Colonic mucosa (tissue), 4 donors: Measurements from ENCODE around the gene TUBA4A. TPM values are rescaled to one million over a fixed set of nuclear protein-coding genes. Genes with fewer than 3 reads are reported as not detected.
A peak's percentile ranks its signal among the peaks of the same experiment; 100 is the strongest.
"Not testable (repeated sequence)": the region's sequence is repeated elsewhere in the genome, so short reads cannot be mapped to it uniquely, and the experiment has no call there.

Source experiments
- DNase-seq: peaks from one replicate; pipeline ENCODE4 v3.0.0-alpha.2; 2020
- H3K27ac ChIP-seq: fragments of 200-600 bp; one replicate; pipeline ENCODE4 v1.8.0; 2021
- H3K27me3 ChIP-seq: fragments of 200-600 bp; one replicate; pipeline ENCODE4 v1.8.0; 2021
- H3K36me3 ChIP-seq: fragments of 200-600 bp; one replicate; pipeline ENCODE4 v1.8.0; 2021
- H3K4me1 ChIP-seq: fragments of 200-600 bp; one replicate; pipeline ENCODE4 v1.8.0; 2021; ENCODE audit warnings: mild to moderate bottlenecking
- H3K4me3 ChIP-seq: fragments of 200-600 bp; one replicate; pipeline ENCODE4 v1.8.0; 2021
- H3K9ac ChIP-seq, 2 donors: one replicate each; pipeline ENCODE4 v1.7.0; 2013; ENCODE audit warnings: control low read depth in 2 of 2, low read depth in 2 of 2, low read length in 2 of 2
- H3K9me3 ChIP-seq: fragments of 200-600 bp; one replicate; pipeline ENCODE4 v1.8.0; 2021
- CTCF ChIP-seq: fragments of 200-600 bp; IDR thresholded peaks from one replicate; pipeline ENCODE4 v1.8.0; 2022; ENCODE audit warnings: antibody characterized with exemption, mild to moderate bottlenecking
- intact Hi-C: fragments of 100-400 bp; cut with DNase I; formaldehyde crosslinking; loops from one replicate; pipeline ENCODE4 v1.14.1; 2022
- total RNA-seq, 2 donors: library from RNA; stranded (reverse); fragmentation: NEBNext Ultra II Directional in 1 of 2; extraction: Animal tissue kit (Norgen Biotek cat#: 25700) in 1 of 2; gene quantifications; one replicate each; pipeline ENCODE4 v1.2.1, GENCODE V29; 2021
- donor health status: healthy.
- donor health status: DM: no; HTN: no; CAD: no.
- donor health status: DM: no; HTN: no; CAD: no.

The TUBA4A gene
- total RNA-seq, 2 donors from 2014 or later = 68.4 to 149 TPM

- no peak for TF ChIP-seq CTCF
Observed at GRCh38 chr2:219207134-219207883, 46.4 kb downstream of the TUBA4A start.

GRCh38 chr2:219206328-219207133, 47.2 kb downstream of the TUBA4A start, which contains the start of gene ZFAND2B:
TSS of gene ZFAND2B (plus strand) at chr2:219206782. CDS start at chr2:219206988, 206 bp downstream.
- Histone ChIP-seq H3K36me3 (no peaks in the 10 kb centered on the region), H3K4me3 (peak within 1 kb of the TSS; percentile 57), H3K9me3 (no peaks in the 10 kb centered on the region), H3K27ac (peak within 1 kb of the TSS; percentile 92), H3K27me3 (no peaks in the 10 kb centered on the region), H3K4me1 (no peaks in the 10 kb centered on the region), H3K9ac (peak within 1 kb of the TSS; percentile 86 to 92)
- intact Hi-C loops = loop anchor here (2.0 kb wide), 1 partner anchor 28 kb away; the partner anchor contains the start of gene RETREG2
- peak; percentile 97 for DNase-seq
- no peak for TF ChIP-seq CTCF

More at GRCh38 chr2:219207134-219207883, 46.4 kb downstream of the TUBA4A start:
- intact Hi-C loops = loop anchor here (2.0 kb wide), 1 partner anchor 29 kb away; the partner anchor contains the start of gene RETREG2
- no peaks in the 10 kb centered on the region for H3K36me3 ChIP-seq
- peak overlapping the region; percentile 57 for H3K4me3 ChIP-seq
- peak overlapping the region; percentile 92 for H3K27ac ChIP-seq
- no peaks in the 10 kb centered on the region for H3K27me3 ChIP-seq
- H3K9me3 ChIP-seq = no peaks in the 10 kb centered on the region
- no peaks in the 10 kb centered on the region for H3K4me1 ChIP-seq
- no peak for DNase-seq
- peak overlapping the region; percentile 15 to 83 for H3K9ac ChIP-seq

GRCh38 chr2:219205981-219206327, 47.8 kb downstream of the TUBA4A start:
- Histone ChIP-seq H3K27me3 (no peaks in the 10 kb centered on the region), H3K4me3 (peak overlapping the region; percentile 57), H3K27ac (peak overlapping the region; percentile 92), H3K4me1 (no peaks in the 10 kb centered on the region), H3K9me3 (no peaks in the 10 kb centered on the region), H3K36me3 (no peaks in the 10 kb centered on the region), H3K9ac (peak overlapping the region; percentile 86 to 92)
- DNase-seq = no peak
- no peak for TF ChIP-seq CTCF
- intact Hi-C loops = loop anchor here (2.0 kb wide), 1 partner anchor 27 kb away; the partner anchor contains the start of gene RETREG2

GRCh38 chr2:219205165-219205538, 48.6 kb downstream of the TUBA4A start:
- Histone ChIP-seq H3K9ac (no peak overlapping the region), H3K9me3 (no peaks in the 10 kb centered on the region), H3K4me3 (no peak overlapping the region), H3K36me3 (no peaks in the 10 kb centered on the region), H3K27ac (no peak overlapping the region), H3K27me3 (no peaks in the 10 kb centered on the region), H3K4me1 (no peaks in the 10 kb centered on the region)
- DNase-seq = no peak
- intact Hi-C loops = no loop called here
- no peak for TF ChIP-seq CTCF

- no peak for DNase-seq
- no peak overlapping the region for H3K9ac ChIP-seq
- no peaks in the 10 kb centered on the region for H3K36me3 ChIP-seq
- no peak for TF ChIP-seq CTCF
- H3K4me1 ChIP-seq = no peaks in the 10 kb centered on the region
- H3K9me3 ChIP-seq = no peaks in the 10 kb centered on the region
- H3K27me3 ChIP-seq = no peaks in the 10 kb centered on the region
- intact Hi-C loops = no loop called here
- H3K4me3 ChIP-seq = no peak overlapping the region
- no peak overlapping the region for H3K27ac ChIP-seq
Observed at GRCh38 chr2:219204425-219205164, 49.1 kb downstream of the TUBA4A start.

GRCh38 chr2:219201331-219201730, 52.4 kb downstream of the TUBA4A start:
- H3K9ac ChIP-seq, DNase-seq, H3K27ac ChIP-seq, H3K4me1 ChIP-seq, H3K4me3 ChIP-seq, H3K9me3 ChIP-seq, intact Hi-C loops, H3K27me3 ChIP-seq, H3K36me3 ChIP-seq: not testable (repeated sequence)

- H3K9me3 ChIP-seq, H3K4me1 ChIP-seq, H3K27ac ChIP-seq, intact Hi-C loops, DNase-seq, H3K27me3 ChIP-seq, H3K9ac ChIP-seq, H3K4me3 ChIP-seq, H3K36me3 ChIP-seq: not testable (repeated sequence)
Observed at GRCh38 chr2:219200502-219201326, 53.0 kb downstream of the TUBA4A start.
